Measurements from ENCODE around the gene SUSD4. TPM values are rescaled to one million over a fixed set of nuclear protein-coding genes. Genes with fewer than 3 reads are reported as not detected.

The SUSD4 gene
- total and polyA plus RNA-seq, 2 donors (not counting 3 experiments of a cell fraction or from before 2014, with no cell fraction given): not detected

DNA sequence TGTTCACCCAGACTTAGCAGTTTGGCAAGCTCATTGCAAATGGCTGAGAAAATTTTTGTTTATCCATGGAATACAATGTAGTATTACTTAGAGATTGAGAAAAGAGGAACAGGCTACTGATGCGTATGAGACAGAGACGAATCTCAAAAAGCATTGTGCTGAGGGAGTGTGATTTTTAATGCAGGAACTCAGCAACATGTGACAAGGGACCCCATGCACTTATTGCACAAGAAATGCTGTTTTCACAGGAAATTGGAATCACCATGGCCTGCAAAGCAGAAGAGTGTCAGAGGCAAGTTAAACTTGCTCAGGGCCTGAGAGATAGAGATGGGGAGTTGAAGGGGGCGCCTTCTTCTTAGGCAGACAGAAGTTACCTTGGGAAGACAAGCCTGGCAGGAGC lies 188.3 kb downstream of the SUSD4 start:
- no peaks in the 10 kb centered on the region for H3K9me3 ChIP-seq (replicated peaks; ENCODE audit: control insufficient read depth, insufficient read depth, low read length)
- no peaks in the 10 kb centered on the region for H3K36me3 ChIP-seq (ENCODE audit: control insufficient read depth in 2 of 2, extremely low read depth in 1 of 2, insufficient read depth in 2 of 2, low read length in 2 of 2)
- no peak overlapping the region for H3K4me2 ChIP-seq (ENCODE audit: insufficient read depth, low read length)
- no peak overlapping the region for H3K9ac ChIP-seq (replicated peaks; ENCODE audit: extremely low read depth, insufficient read depth, low read length)
- no peaks in the 10 kb centered on the region for H3K27me3 ChIP-seq (ENCODE audit: control insufficient read depth in 2 of 2, insufficient read depth in 2 of 2, low read length in 2 of 2)
- POLR2A ChIA-PET: no interaction called here
- H3K4me3 ChIP-seq (replicated peaks in 1 of 3; ENCODE audit: insufficient read depth in 1 of 3, low read depth in 1 of 3, low read length in 3 of 3): no peak overlapping the region
- CTCF ChIA-PET: interaction anchor here (0.8 to 1.5 kb wide), 4 partner anchors 42 to 508 kb away, joined by 3 to 6 read pairs (median 3); no protein-coding TSS in a partner anchor
- no peak overlapping the region for H2AFZ ChIP-seq (ENCODE audit: low read depth, low read length)
- no peak for FAIRE-seq
- intact Hi-C loops (cut with micrococcal nuclease) (no loop called here), dilution Hi-C loops (cut with MboI; ENCODE audit: extremely low pct_ligation_motif_present, low sequenced_read_pairs) (no loop called here)
- no TSS peak for BruUV-seq (replicated peaks)
- no peaks in the 10 kb centered on the region for H3K79me2 ChIP-seq (ENCODE audit: control insufficient read depth, insufficient read depth, low read length)
- H3K27ac ChIP-seq (ENCODE audit: insufficient read depth, low read depth, low read length): no peak overlapping the region
- H4K20me1 ChIP-seq (replicated peaks; ENCODE audit: control insufficient read depth, extremely low read depth, insufficient read depth, low read length): no peaks in the 10 kb centered on the region
- H3K4me1 ChIP-seq (ENCODE audit: control insufficient read depth, extremely low read depth, insufficient read depth, low read length): no peaks in the 10 kb centered on the region
- DNase-seq (ENCODE audit: low read depth, low spot score): no peak
- no peaks in the 10 kb centered on the region for H3K9me1 ChIP-seq (replicated peaks; ENCODE audit: control insufficient read depth, extremely low read depth, insufficient read depth, low read length)
- TF ChIP-seq FOS (IDR thresholded peaks at IDR 0.05; ENCODE audit: borderline replicate concordance, insufficient read depth, low read length) (no peak), GATA2 (IDR thresholded peaks at IDR 0.05; ENCODE audit: insufficient read depth, insufficient read length, low read depth, low read length) (no peak), MYC (IDR thresholded peaks at IDR 0.05; ENCODE audit: low read depth, low read length) (no peak), JUN (IDR thresholded peaks at IDR 0.05; ENCODE audit: borderline replicate concordance, insufficient read depth, insufficient read length, low read depth) (no peak), EZH2 (IDR thresholded peaks at IDR 0.05; ENCODE audit: borderline replicate concordance, low read depth, low read length, severe bottlenecking) (no peak), POLR2A (IDR thresholded peaks at IDR 0.05; ENCODE audit: low read depth, low read length) (no peak), POLR2AphosphoS5 (IDR thresholded peaks at IDR 0.05; ENCODE audit: insufficient read depth, low read depth, low read length) (no peak)
- TF ChIP-seq, protein P1, sequence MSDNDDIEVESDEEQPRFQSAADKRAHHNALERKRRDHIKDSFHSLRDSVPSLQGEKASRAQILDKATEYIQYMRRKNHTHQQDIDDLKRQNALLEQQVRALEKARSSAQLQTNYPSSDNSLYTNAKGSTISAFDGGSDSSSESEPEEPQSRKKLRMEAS (IDR thresholded peaks at IDR 0.05; ENCODE audit: insufficient read depth, insufficient read length): no peak
- TF ChIP-seq, protein P2, sequence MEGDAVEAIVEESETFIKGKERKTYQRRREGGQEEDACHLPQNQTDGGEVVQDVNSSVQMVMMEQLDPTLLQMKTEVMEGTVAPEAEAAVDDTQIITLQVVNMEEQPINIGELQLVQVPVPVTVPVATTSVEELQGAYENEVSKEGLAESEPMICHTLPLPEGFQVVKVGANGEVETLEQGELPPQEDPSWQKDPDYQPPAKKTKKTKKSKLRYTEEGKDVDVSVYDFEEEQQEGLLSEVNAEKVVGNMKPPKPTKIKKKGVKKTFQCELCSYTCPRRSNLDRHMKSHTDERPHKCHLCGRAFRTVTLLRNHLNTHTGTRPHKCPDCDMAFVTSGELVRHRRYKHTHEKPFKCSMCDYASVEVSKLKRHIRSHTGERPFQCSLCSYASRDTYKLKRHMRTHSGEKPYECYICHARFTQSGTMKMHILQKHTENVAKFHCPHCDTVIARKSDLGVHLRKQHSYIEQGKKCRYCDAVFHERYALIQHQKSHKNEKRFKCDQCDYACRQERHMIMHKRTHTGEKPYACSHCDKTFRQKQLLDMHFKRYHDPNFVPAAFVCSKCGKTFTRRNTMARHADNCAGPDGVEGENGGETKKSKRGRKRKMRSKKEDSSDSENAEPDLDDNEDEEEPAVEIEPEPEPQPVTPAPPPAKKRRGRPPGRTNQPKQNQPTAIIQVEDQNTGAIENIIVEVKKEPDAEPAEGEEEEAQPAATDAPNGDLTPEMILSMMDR (IDR thresholded peaks at IDR 0.05; ENCODE audit: extremely low read depth in 1 of 2, insufficient read depth in 1 of 2, low read depth in 1 of 2, low read length in 2 of 2): no peak
